ENCODE data around the gene RASA3.

RASA3 gene

GRCh38 chr13:113952151-113952982 lies 180.1 kb downstream of the RASA3 start:
- Mint-ChIP-seq H3K9me3 (peaks cover 26% of the 10 kb centered on the region), H3K4me3 (no peak overlapping the region), H3K36me3 (ENCODE audit: low read depth) (no peaks in the 10 kb centered on the region), H3K27me3 (ENCODE audit: low read depth, poor library complexity) (peaks cover 12% of the 10 kb centered on the region), H3K4me1 (peaks cover 3% of the 10 kb centered on the region), H3K27ac (no peak overlapping the region)
- TF ChIP-seq CTCF (IDR thresholded peaks at IDR 0.05): no peak
- no peak for DNase-seq

GRCh38 chr13:113951246-113951999 lies 181.0 kb downstream of the RASA3 start:
- no peak overlapping the region for H3K4me3 Mint-ChIP-seq
- peaks cover 3% of the 10 kb centered on the region for H3K4me1 Mint-ChIP-seq
- H3K27ac Mint-ChIP-seq: no peak overlapping the region
- no peaks in the 10 kb centered on the region for H3K36me3 Mint-ChIP-seq (ENCODE audit: low read depth)
- H3K27me3 Mint-ChIP-seq (ENCODE audit: low read depth, poor library complexity): peaks cover 12% of the 10 kb centered on the region
- peak; percentile 56 for TF ChIP-seq CTCF (IDR thresholded peaks at IDR 0.05)
- DNase-seq: peak; percentile 74
- H3K9me3 Mint-ChIP-seq: peaks cover 20% of the 10 kb centered on the region

GRCh38 chr13:113950451-113951245 lies 181.8 kb downstream of the RASA3 start:
- no peak for DNase-seq
- Mint-ChIP-seq H3K36me3 (ENCODE audit: low read depth) (no peaks in the 10 kb centered on the region), H3K4me1 (peaks cover 6% of the 10 kb centered on the region), H3K9me3 (peaks cover 13% of the 10 kb centered on the region), H3K27ac (no peak overlapping the region), H3K27me3 (ENCODE audit: low read depth, poor library complexity) (peaks cover 9% of the 10 kb centered on the region), H3K4me3 (no peak overlapping the region)
- TF ChIP-seq CTCF (IDR thresholded peaks at IDR 0.05): no peak

- H3K4me1 Mint-ChIP-seq: peaks cover 13% of the 10 kb centered on the region
- no peak overlapping the region for H3K27ac Mint-ChIP-seq
- peaks cover 9% of the 10 kb centered on the region for H3K27me3 Mint-ChIP-seq (ENCODE audit: low read depth, poor library complexity)
- no peak overlapping the region for H3K4me3 Mint-ChIP-seq
- H3K36me3 Mint-ChIP-seq (ENCODE audit: low read depth): no peaks in the 10 kb centered on the region
- TF ChIP-seq CTCF (IDR thresholded peaks at IDR 0.05): no peak
- DNase-seq: no peak
- H3K9me3 Mint-ChIP-seq: peaks cover 2% of the 10 kb centered on the region
Measured at GRCh38 chr13:113949546-113949945, 182.9 kb downstream of the RASA3 start.

GRCh38 chr13:113948034-113948742 lies 184.2 kb downstream of the RASA3 start:
- Mint-ChIP-seq H3K36me3 (ENCODE audit: low read depth) (no peaks in the 10 kb centered on the region), H3K4me3 (no peak overlapping the region), H3K4me1 (peaks cover 19% of the 10 kb centered on the region), H3K27ac (no peak overlapping the region), H3K27me3 (ENCODE audit: low read depth, poor library complexity) (peaks cover 15% of the 10 kb centered on the region), H3K9me3 (no peaks in the 10 kb centered on the region)
- TF ChIP-seq CTCF (IDR thresholded peaks at IDR 0.05): no peak
- no peak for DNase-seq
